MM.1S (cell line): Measurements from ENCODE around the gene SFMBT2.

Experiments
- DNase-seq: peaks from one replicate; pipeline ENCODE4 v3.0.0-alpha.2; 2015
- H2AFZ ChIP-seq: fragments of 300-600 bp; sonication (generic); 2 replicates; pipeline ENCODE4 v1.6.0; 2016; ENCODE audit warnings: antibody characterized with exemption, low read length
- H3F3A ChIP-seq: fragments of 300-600 bp; sonication (generic); 2 replicates; pipeline ENCODE4 v1.6.1; 2016; ENCODE audit warnings: mild to moderate bottlenecking, antibody characterized with exemption, low read length, moderate library complexity, mixed read lengths; ENCODE audit not compliant: insufficient read depth
- H3K27ac ChIP-seq: fragments of 300-600 bp; sonication (generic); 2 replicates; pipeline ENCODE4 v1.5.1; 2016; ENCODE audit warnings: mild to moderate bottlenecking, low read length
- H3K27me3 ChIP-seq: fragments of 300-600 bp; sonication (generic); replicated peaks from 2 replicates; pipeline ENCODE4 v1.6.0; 2016; ENCODE audit warnings: low read length; ENCODE audit not compliant: insufficient read depth
- H3K36me3 ChIP-seq: fragments of 300-600 bp; sonication (generic); replicated peaks from 2 replicates; pipeline ENCODE4 v1.6.1; 2016; ENCODE audit warnings: mild to moderate bottlenecking, low read length, mixed read lengths; ENCODE audit not compliant: insufficient read depth
- H3K4me1 ChIP-seq: fragments of 300-600 bp; sonication (generic); 2 replicates; pipeline ENCODE4 v1.6.1; 2016; ENCODE audit warnings: low read length, mixed read lengths
- H3K4me2 ChIP-seq: fragments of 300-600 bp; sonication (generic); 2 replicates; pipeline ENCODE4 v1.6.0; 2016; ENCODE audit warnings: low read depth, low read length
- H3K4me3 ChIP-seq: fragments of 300-600 bp; sonication (generic); 2 replicates; pipeline ENCODE4 v1.5.1; 2016; ENCODE audit warnings: low read length, mixed read lengths
- H3K79me2 ChIP-seq: fragments of 300-600 bp; sonication (generic); 2 replicates; pipeline ENCODE4 v1.6.1; 2016; ENCODE audit warnings: mixed run types, low read length, mixed read lengths
- H3K9ac ChIP-seq: fragments of 300-600 bp; sonication (generic); 2 replicates; pipeline ENCODE4 v1.6.1; 2016; ENCODE audit warnings: low read length, mixed read lengths
- H3K9me2 ChIP-seq: fragments of 300-600 bp; sonication (generic); replicated peaks from 2 replicates; pipeline ENCODE4 v1.6.1; 2016; ENCODE audit warnings: mild to moderate bottlenecking, low read length, mixed read lengths; ENCODE audit not compliant: insufficient read depth
- H3K9me3 ChIP-seq: fragments of 300-600 bp; sonication (generic); replicated peaks from 2 replicates; pipeline ENCODE4 v1.6.1; 2016; ENCODE audit warnings: mild to moderate bottlenecking, low read length, mixed read lengths; ENCODE audit not compliant: insufficient read depth
- H4K20me1 ChIP-seq: fragments of 300-600 bp; sonication (generic); 2 replicates; pipeline ENCODE4 v1.6.1; 2016; ENCODE audit warnings: mild to moderate bottlenecking, low read length, moderate library complexity, mixed read lengths; ENCODE audit not compliant: insufficient read depth
- EZH2 ChIP-seq: fragments of 300-600 bp; sonication (generic); optimal IDR thresholded peaks from 2 replicates; pipeline ENCODE3; 2017; ENCODE audit warnings: low read depth, mild to moderate bottlenecking, antibody characterized with exemption, low read length, mixed read lengths
- EZH2phosphoT487 ChIP-seq: fragments of 300-600 bp; sonication (generic); IDR thresholded peaks from 2 replicates; pipeline ENCODE4 v1.6.1; 2018; ENCODE audit warnings: antibody characterized with exemption, low read length
- TF ChIP-seq, protein P1 (sequence below): fragments of 300-600 bp; sonication (generic); IDR thresholded peaks from 2 replicates; pipeline ENCODE4 v1.5.1; 2016; ENCODE audit warnings: antibody characterized with exemption, low read length, mixed read lengths

The SFMBT2 gene

GRCh38 chr10:7230951-7231350 is 179.9 kb downstream of the SFMBT2 start:
- Histone ChIP-seq H3K27ac (no peak overlapping the region), H3K79me2 (peaks cover 58% of the 10 kb centered on the region), H2AFZ (no peak overlapping the region), H3K27me3 (no peaks in the 10 kb centered on the region), H4K20me1 (no peaks in the 10 kb centered on the region), H3K4me1 (peaks cover 21% of the 10 kb centered on the region), H3K9ac (no peak overlapping the region), H3K4me3 (no peak overlapping the region), H3K9me3 (no peaks in the 10 kb centered on the region), H3K9me2 (no peaks in the 10 kb centered on the region), H3K36me3 (peaks cover 7% of the 10 kb centered on the region), H3K4me2 (no peak overlapping the region), H3F3A (peaks cover 11% of the 10 kb centered on the region)
- no peak for DNase-seq
- TF ChIP-seq, protein P1, sequence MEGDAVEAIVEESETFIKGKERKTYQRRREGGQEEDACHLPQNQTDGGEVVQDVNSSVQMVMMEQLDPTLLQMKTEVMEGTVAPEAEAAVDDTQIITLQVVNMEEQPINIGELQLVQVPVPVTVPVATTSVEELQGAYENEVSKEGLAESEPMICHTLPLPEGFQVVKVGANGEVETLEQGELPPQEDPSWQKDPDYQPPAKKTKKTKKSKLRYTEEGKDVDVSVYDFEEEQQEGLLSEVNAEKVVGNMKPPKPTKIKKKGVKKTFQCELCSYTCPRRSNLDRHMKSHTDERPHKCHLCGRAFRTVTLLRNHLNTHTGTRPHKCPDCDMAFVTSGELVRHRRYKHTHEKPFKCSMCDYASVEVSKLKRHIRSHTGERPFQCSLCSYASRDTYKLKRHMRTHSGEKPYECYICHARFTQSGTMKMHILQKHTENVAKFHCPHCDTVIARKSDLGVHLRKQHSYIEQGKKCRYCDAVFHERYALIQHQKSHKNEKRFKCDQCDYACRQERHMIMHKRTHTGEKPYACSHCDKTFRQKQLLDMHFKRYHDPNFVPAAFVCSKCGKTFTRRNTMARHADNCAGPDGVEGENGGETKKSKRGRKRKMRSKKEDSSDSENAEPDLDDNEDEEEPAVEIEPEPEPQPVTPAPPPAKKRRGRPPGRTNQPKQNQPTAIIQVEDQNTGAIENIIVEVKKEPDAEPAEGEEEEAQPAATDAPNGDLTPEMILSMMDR = no peak
- TF ChIP-seq EZH2 = no peak

DNA sequence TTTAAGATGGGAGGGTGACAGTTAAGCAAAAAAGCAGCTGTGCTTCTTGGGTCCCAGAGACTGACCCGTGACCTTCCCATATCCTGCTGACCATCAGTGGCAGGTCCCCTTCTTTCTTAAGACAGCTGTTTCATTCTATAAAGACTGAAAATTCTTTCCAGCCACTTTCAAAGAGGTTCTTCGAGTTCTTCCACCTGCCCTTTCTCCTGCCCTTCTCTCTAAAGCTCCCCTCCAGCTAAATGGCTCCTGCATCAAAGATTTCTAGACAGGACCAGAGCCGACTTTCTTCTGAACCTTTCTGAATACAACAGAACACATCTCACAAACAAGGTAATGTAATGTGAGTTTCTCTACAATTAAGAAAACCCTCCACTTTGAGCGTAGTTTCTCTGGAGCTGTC is 180.8 kb downstream of the SFMBT2 start:
- H3K4me3 ChIP-seq = no peak overlapping the region
- H3K9me2 ChIP-seq = no peaks in the 10 kb centered on the region
- H2AFZ ChIP-seq = no peak overlapping the region
- H3F3A ChIP-seq = peaks cover 11% of the 10 kb centered on the region
- H3K36me3 ChIP-seq = peaks cover 13% of the 10 kb centered on the region
- TF ChIP-seq, protein P1 = no peak
- TF ChIP-seq EZH2phosphoT487 = no peak
- no peak for TF ChIP-seq EZH2
- H3K9me3 ChIP-seq = no peaks in the 10 kb centered on the region
- no peak overlapping the region for H3K27ac ChIP-seq
- no peak overlapping the region for H3K4me2 ChIP-seq
- no peaks in the 10 kb centered on the region for H3K27me3 ChIP-seq
- no peak for DNase-seq
- H3K79me2 ChIP-seq = peaks cover 55% of the 10 kb centered on the region
- H3K4me1 ChIP-seq = peaks cover 20% of the 10 kb centered on the region
- H4K20me1 ChIP-seq = no peaks in the 10 kb centered on the region
- H3K9ac ChIP-seq = no peak overlapping the region

GRCh38 chr10:7225133-7225532 is 185.7 kb downstream of the SFMBT2 start:
- no peak for DNase-seq
- Histone ChIP-seq H3F3A (no peaks in the 10 kb centered on the region), H3K9me3 (no peaks in the 10 kb centered on the region), H3K27ac (no peak overlapping the region), H3K9ac (no peak overlapping the region), H2AFZ (no peak overlapping the region), H3K4me2 (no peak overlapping the region), H3K36me3 (peaks cover 15% of the 10 kb centered on the region), H3K9me2 (no peaks in the 10 kb centered on the region), H3K4me3 (no peak overlapping the region), H3K4me1 (no peaks in the 10 kb centered on the region), H3K79me2 (peaks cover 42% of the 10 kb centered on the region), H3K27me3 (no peaks in the 10 kb centered on the region), H4K20me1 (no peaks in the 10 kb centered on the region)
- TF ChIP-seq EZH2 (no peak), EZH2phosphoT487 (no peak)
- TF ChIP-seq, protein P1 = no peak
